ENCODE measurements around the gene SYMPK.

The SYMPK gene

DNA sequence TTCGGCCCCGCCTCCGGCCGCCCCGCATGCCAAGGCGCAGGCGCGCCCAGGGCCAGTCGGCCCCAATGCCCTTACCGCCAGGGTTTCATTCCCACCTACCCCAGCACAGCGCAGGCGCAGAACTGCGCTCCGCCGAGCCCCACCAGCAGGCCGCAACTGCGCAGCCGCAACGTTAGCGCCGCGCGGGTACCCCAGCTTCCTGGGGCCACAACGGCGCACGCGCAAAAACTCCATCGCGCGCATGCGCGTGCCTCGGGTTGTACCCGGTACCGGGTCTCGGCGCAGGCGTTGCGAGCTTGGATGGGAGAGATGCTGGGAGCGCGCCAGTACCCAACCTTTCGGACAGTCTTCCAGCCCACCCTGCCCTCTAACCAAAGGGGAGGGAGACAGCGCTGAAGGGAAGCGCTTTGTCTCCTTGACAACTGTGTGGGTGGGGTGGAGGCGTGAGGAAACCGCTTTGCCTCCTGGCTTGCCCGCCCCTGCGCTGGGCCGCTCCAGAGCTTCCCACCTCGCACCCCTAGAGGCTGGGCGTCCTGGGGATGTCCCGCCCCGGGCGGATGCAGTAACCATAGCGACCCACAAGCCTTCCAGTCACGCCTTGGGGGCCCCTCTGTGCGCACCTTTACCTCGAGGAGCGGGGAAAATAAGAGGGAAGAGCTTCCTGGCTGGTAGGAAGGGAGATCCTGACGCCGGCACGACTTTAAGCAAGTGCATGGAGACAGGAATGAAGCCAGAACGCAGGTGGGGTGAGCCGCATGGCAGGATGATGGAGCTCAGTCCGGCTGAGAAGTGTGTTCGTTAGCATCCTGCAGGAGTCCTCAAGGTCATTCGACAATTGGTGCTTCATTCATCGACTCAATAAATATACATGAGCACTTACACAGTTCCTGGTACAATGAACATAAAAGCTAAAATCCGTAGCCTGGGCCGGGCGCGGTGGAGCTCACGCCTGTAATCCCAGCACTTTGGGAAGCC, 40.0 kb upstream of the SYMPK start:
- peak overlapping the region; percentile 82 for H3K27ac ChIP-seq
- H3K9ac ChIP-seq: no peak overlapping the region
- H3K79me2 ChIP-seq: no peaks in the 10 kb centered on the region
- H3K4me2 ChIP-seq (ENCODE audit: low read length): peak overlapping the region; percentile 90
- H3K4me3 ChIP-seq (ENCODE audit: low read depth, low read length): peak overlapping the region; percentile 91
- H3K36me3 ChIP-seq (ENCODE audit: control insufficient read depth, insufficient read depth, low read length): no peaks in the 10 kb centered on the region
- peak overlapping the region; percentile 99 for H2AFZ ChIP-seq
- no peak for TF ChIP-seq CTCF (IDR thresholded peaks at IDR 0.05)
- peaks cover 6% of the 10 kb centered on the region for H3K4me1 ChIP-seq
- H3K27me3 ChIP-seq (ENCODE audit: control insufficient read depth, insufficient read depth, low read length): no peaks in the 10 kb centered on the region
- no peaks in the 10 kb centered on the region for H3K9me3 ChIP-seq (ENCODE audit: control insufficient read depth, low read length)

- Histone ChIP-seq H3K79me2 (no peaks in the 10 kb centered on the region), H2AFZ (peak within 1 kb of the TSS; percentile 99), H3K9ac (peak within 1 kb of the TSS; percentile 41), H3K4me1 (peaks cover 6% of the 10 kb centered on the region), H3K36me3 (ENCODE audit: control insufficient read depth, insufficient read depth, low read length) (no peaks in the 10 kb centered on the region), H3K27me3 (ENCODE audit: control insufficient read depth, insufficient read depth, low read length) (no peaks in the 10 kb centered on the region), H3K4me3 (ENCODE audit: low read depth, low read length) (peak within 1 kb of the TSS; percentile 91), H3K27ac (peak within 1 kb of the TSS; percentile 82), H3K4me2 (ENCODE audit: low read length) (peak within 1 kb of the TSS; percentile 90), H3K9me3 (ENCODE audit: control insufficient read depth, low read length) (no peaks in the 10 kb centered on the region)
- TF ChIP-seq CTCF (IDR thresholded peaks at IDR 0.05): no peak
Measured at GRCh38 chr19:45901912-45902650, 39.1 kb upstream of the SYMPK start, which contains the start of gene MYPOP. TSS of gene MYPOP (minus strand) at chr19:45902613. CDS start at chr19:45901773, 840 bp downstream.

DNA sequence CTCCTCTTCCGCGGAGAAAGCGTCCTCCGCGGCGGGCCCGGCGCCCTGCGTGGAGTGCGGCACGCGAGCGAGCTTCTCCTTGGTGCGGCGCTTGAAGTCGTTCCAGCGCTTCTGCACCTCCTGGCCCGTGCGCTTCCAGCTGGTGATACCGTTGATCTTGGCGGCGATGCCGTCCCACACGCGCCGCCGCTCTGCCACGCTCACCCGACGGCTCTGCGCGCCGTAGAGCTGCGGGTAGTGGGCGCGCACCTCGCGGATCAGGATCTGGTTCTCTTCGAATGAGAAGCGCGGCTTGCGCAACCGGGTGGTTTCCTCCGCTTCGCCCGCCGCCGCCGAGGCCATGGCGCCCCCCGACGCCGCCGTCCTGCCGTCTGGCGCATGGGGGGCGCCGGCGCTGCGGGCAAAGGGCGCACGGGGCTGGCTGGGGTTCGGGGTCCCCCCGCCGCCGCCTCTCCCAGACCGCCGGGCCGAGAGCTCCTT, 38.5 kb upstream of the SYMPK start:
- Histone ChIP-seq H3K4me2 (ENCODE audit: low read length) (peak overlapping the region; percentile 90), H3K9ac (no peak overlapping the region), H3K4me1 (peaks cover 6% of the 10 kb centered on the region), H2AFZ (peak overlapping the region; percentile 68), H3K36me3 (ENCODE audit: control insufficient read depth, insufficient read depth, low read length) (no peaks in the 10 kb centered on the region), H3K9me3 (ENCODE audit: control insufficient read depth, low read length) (no peaks in the 10 kb centered on the region), H3K4me3 (ENCODE audit: low read depth, low read length) (peak overlapping the region; percentile 91), H3K27me3 (ENCODE audit: control insufficient read depth, insufficient read depth, low read length) (no peaks in the 10 kb centered on the region), H3K79me2 (no peaks in the 10 kb centered on the region), H3K27ac (no peak overlapping the region)
- no peak for TF ChIP-seq CTCF (IDR thresholded peaks at IDR 0.05)

DNA sequence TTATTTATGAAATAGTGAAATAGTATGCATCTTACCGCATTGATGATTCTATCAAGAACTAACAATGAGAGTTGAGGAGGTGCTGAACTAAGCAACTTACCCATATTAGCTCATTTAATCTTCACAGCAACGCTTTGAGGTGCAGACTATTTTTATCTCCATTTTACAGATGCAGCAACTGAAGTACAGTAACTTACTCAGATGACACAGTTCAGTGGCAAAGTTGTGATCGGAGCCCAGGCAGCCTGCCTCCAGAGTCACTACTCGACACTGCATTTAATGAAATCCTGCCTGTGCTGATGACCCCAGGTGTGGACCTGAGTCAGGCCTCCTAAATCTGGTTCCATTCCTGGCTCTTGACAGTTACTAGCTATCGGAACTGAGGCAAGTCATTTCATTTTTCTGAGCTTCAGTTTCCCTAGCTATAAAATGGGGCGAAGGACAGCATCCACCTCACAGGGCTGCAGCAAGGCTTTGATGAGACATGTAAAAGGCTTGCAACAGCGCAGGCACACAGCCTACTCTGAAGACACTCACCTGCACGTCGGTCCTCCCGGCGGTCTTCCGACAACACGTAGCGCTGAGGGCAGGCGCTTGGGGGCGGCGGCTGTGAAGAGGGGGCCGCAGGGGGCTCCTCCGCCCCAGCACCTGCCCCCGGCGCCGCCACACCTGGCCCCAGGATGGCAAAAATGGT, 37.9 kb upstream of the SYMPK start:
- Histone ChIP-seq H3K27me3 (ENCODE audit: control insufficient read depth, insufficient read depth, low read length) (no peaks in the 10 kb centered on the region), H3K4me2 (ENCODE audit: low read length) (peak overlapping the region; percentile 90), H3K4me3 (ENCODE audit: low read depth, low read length) (peak overlapping the region; percentile 33), H3K36me3 (ENCODE audit: control insufficient read depth, insufficient read depth, low read length) (no peaks in the 10 kb centered on the region), H3K9ac (no peak overlapping the region), H3K79me2 (no peaks in the 10 kb centered on the region), H3K9me3 (ENCODE audit: control insufficient read depth, low read length) (no peaks in the 10 kb centered on the region), H3K4me1 (peaks cover 6% of the 10 kb centered on the region), H2AFZ (peak overlapping the region; percentile 68), H3K27ac (no peak overlapping the region)
- TF ChIP-seq CTCF (IDR thresholded peaks at IDR 0.05): no peak
